Measurements from ENCODE around the gene PGLYRP1. TPM values are rescaled to one million over a fixed set of nuclear protein-coding genes. Genes with fewer than 3 reads are reported as not detected.

Gene PGLYRP1
- total RNA-seq, 1 experiment from 2014 or later, result not detected

GRCh38 chr19:46032597-46033025, 9.8 kb upstream of the PGLYRP1 start:
- no peaks in the 10 kb centered on the region for H3K79me2 ChIP-seq (ENCODE audit: low read depth)
- no peak overlapping the region for H2AFZ ChIP-seq
- peaks cover 3% of the 10 kb centered on the region; the same call in 1 of the 2 replicates for H3F3A ChIP-seq (ENCODE audit: insufficient read depth, low read depth)
- intact Hi-C loops (cut with micrococcal nuclease; ENCODE audit: unreplicated experiment), result no loop called here
- TF ChIP-seq CTCF (conservative IDR thresholded peaks at IDR 0.05) (no peak), EZH2 (IDR thresholded peaks at IDR 0.05; ENCODE audit: low read depth) (no peak)
- no peaks in the 10 kb centered on the region for H3K36me3 ChIP-seq (ENCODE audit: low read depth)
- no peak for DNase-seq
- no peaks in the 10 kb centered on the region for H3K9me3 ChIP-seq (ENCODE audit: insufficient read depth, low read depth)
- H3K4me1 ChIP-seq (replicated peaks; ENCODE audit: insufficient read depth), result peaks cover 5% of the 10 kb centered on the region; the same call in 1 of the 2 replicates
- no peak overlapping the region for H3K4me2 ChIP-seq
- no TSS peak for BruUV-seq (replicated peaks)
- H3K4me3 ChIP-seq, result no peak overlapping the region
- H3K27ac ChIP-seq, result no peak overlapping the region
- no peaks in the 10 kb centered on the region for H4K20me1 ChIP-seq (ENCODE audit: insufficient read depth)
- H3K9me2 ChIP-seq (ENCODE audit: insufficient read depth), result no peaks in the 10 kb centered on the region
- H3K27me3 ChIP-seq (ENCODE audit: insufficient read depth, low read depth), result no peaks in the 10 kb centered on the region
- CTCF ChIA-PET, result no interaction called here
- POLR2A ChIA-PET (ENCODE audit: unreplicated experiment), result no interaction called here

- Histone ChIP-seq H4K20me1 (ENCODE audit: insufficient read depth) (no peaks in the 10 kb centered on the region), H2AFZ (no peak overlapping the region), H3K9me2 (ENCODE audit: insufficient read depth) (no peaks in the 10 kb centered on the region), H3K9me3 (ENCODE audit: insufficient read depth, low read depth) (no peaks in the 10 kb centered on the region), H3K79me2 (ENCODE audit: low read depth) (no peaks in the 10 kb centered on the region), H3F3A (ENCODE audit: insufficient read depth, low read depth) (peaks cover 4% of the 10 kb centered on the region; the same call in 1 of the 2 replicates), H3K27me3 (ENCODE audit: insufficient read depth, low read depth) (no peaks in the 10 kb centered on the region), H3K4me3 (no peak overlapping the region), H3K4me1 (replicated peaks; ENCODE audit: insufficient read depth) (no peaks in the 10 kb centered on the region; the same call in 1 of the 2 replicates), H3K4me2 (no peak overlapping the region), H3K27ac (no peak overlapping the region), H3K36me3 (ENCODE audit: low read depth) (no peaks in the 10 kb centered on the region)
- CTCF ChIA-PET, result no interaction called here
- POLR2A ChIA-PET (ENCODE audit: unreplicated experiment), result no interaction called here
- no peak for TF ChIP-seq EZH2 (IDR thresholded peaks at IDR 0.05; ENCODE audit: low read depth)
- TF ChIP-seq CTCF (conservative IDR thresholded peaks at IDR 0.05), result no peak
- intact Hi-C loops (cut with micrococcal nuclease; ENCODE audit: unreplicated experiment), result no loop called here
- no TSS peak for BruUV-seq (replicated peaks)
- no peak for DNase-seq
Observed at GRCh38 chr19:46031781-46032596, 9.1 kb upstream of the PGLYRP1 start.

- intact Hi-C loops (cut with micrococcal nuclease; ENCODE audit: unreplicated experiment), result no loop called here
- Histone ChIP-seq H3K27ac (no peak overlapping the region), H3K36me3 (ENCODE audit: low read depth) (no peaks in the 10 kb centered on the region), H3F3A (ENCODE audit: insufficient read depth, low read depth) (peaks cover 11% of the 10 kb centered on the region; the same call in 1 of the 2 replicates), H3K79me2 (ENCODE audit: low read depth) (no peaks in the 10 kb centered on the region), H3K4me1 (replicated peaks; ENCODE audit: insufficient read depth) (no peaks in the 10 kb centered on the region; the same call in 1 of the 2 replicates), H4K20me1 (ENCODE audit: insufficient read depth) (no peaks in the 10 kb centered on the region), H3K27me3 (ENCODE audit: insufficient read depth, low read depth) (no peaks in the 10 kb centered on the region), H3K9me2 (ENCODE audit: insufficient read depth) (no peaks in the 10 kb centered on the region), H2AFZ (no peak overlapping the region), H3K9me3 (ENCODE audit: insufficient read depth, low read depth) (no peaks in the 10 kb centered on the region), H3K4me3 (no peak overlapping the region), H3K4me2 (no peak overlapping the region)
- ChIA-PET POLR2A (ENCODE audit: unreplicated experiment) (no interaction called here), CTCF (no interaction called here)
- no peak for DNase-seq
- TF ChIP-seq EZH2 (IDR thresholded peaks at IDR 0.05; ENCODE audit: low read depth) (no peak), CTCF (conservative IDR thresholded peaks at IDR 0.05) (no peak)
- no TSS peak for BruUV-seq (replicated peaks)
Observed at GRCh38 chr19:46030812-46031550, 8.1 kb upstream of the PGLYRP1 start.
